Stimulated activated CD8-positive, alpha-beta memory T cell treated with anti-CD3 and anti-CD28 coated beads, Interleukin-12 subunit alpha, Interleukin-12 subunit beta, amount 100 ng/mL, for 1 hour (primary cell): ENCODE results near the gene MICAL3.
"Not testable (repeated sequence)": the region's sequence is repeated elsewhere in the genome, so short reads cannot be mapped to it uniquely, and the experiment has no call there.

ENCODE experiments used
- DNase-seq: peaks from one replicate; pipeline ENCODE4 v3.0.0-alpha.2; 2020; ENCODE audit warnings: low read depth

The MICAL3 gene

GRCh38 chr22:17763442-17763841, 260.9 kb downstream of the MICAL3 start:
- not testable (repeated sequence) for DNase-seq

GRCh38 chr22:17761138-17761488, 263.2 kb downstream of the MICAL3 start:
- DNase-seq, result no peak

DNA sequence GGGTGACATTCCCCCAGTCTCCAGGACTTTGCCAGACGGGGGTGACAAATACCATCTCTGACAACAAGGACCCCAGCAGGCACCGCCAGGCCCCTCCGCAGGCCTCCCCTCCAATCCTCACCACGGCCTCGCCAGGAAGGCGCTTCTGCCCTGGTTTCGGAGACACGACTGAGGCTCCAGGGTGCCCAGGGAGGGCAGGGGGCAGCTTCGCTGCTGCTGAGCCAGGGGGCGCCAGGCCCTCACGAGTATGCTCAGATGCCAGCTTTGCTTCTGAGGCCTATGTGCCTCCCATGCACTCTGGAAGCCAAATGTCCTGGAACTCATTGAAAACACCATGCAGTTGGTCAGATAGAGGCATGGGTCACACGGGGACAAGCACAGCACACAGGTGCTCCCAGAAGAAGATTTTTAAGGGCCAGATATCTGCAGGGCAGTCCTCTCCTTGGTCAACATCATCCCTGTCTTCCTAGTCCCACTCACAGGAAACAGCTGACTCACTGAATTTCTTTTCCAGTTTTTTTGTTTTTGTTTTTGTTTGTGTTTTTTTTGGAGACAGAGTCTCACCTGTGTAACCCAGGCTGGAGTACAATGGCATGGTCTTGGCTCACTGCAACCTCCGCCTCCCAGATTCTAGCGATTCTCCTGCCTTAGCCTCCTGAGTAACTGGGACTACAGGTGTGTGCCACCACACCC, 270.0 kb downstream of the MICAL3 start:
- DNase-seq, result no peak

DNA sequence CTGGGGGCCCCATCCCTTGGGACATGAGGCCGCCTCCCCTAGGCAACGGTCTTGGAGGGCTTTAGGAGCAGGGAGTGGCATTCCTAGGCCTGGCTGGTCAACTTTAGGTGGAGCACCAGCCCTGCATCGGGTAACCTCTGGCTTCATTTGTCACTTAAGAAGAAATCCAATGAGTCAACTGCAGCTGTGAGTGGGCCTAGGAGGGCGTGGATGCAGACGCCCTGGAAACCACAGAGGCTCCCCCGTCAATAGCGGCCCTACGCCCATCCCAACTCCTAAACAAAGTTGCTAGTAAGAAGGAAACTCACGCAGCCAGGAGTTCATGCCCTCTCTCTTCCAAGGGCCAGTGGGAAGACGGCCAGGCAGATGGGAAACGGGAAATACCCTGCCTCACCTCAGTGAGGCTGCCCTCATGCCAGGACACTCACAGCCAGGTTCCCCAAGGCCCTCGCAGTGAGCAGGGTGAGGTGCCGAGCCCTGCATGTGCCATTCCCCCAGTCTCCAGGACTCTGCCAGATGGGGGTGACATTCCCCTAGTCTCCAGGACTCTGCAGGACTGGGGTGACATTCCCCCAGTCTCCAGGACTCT, 270.9 kb downstream of the MICAL3 start:
- DNase-seq, result no peak

- DNase-seq, result no peak
These were observed 272.8 kb downstream of the MICAL3 start for GRCh38 chr22:17751596-17751995.

DNA sequence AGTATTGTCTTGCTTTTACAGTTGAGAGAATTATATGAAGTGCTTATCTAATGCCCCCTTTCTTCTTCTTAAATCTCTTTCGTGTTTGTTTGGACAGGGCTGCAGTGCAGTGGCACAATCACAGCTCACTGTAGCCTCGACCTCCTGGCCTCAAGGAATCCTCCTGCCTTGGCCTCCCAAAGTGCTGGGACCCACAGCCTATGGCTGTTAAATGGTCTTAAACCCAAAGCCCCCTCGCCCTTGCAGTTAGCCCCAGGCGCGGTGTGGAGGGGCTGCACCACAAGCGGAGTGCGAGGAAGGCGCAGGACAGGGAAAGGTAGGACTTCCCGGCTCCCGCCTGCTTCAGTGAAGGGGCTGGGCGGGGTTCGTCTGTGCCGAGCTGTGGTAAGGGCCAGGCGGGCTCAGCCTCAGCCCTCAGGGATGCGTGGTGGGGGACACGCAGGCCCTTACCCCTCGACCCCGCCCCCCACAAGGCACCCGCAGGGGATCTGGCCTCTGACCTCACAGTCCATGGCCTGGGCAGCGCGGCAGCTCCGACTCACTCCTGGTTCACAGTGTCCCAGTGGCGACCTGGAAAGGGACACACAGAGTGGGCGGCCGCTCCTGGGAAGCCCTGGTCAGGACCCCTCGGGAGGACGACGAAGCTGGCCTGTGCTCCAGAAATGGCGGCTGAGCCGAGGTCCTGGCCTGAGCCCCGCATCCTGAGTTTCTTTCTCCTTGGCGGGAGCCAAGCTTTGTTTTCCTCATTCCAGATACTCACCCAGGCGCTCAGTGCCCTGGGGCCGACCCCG, 274.6 kb downstream of the MICAL3 start:
- no peak for DNase-seq

DNA sequence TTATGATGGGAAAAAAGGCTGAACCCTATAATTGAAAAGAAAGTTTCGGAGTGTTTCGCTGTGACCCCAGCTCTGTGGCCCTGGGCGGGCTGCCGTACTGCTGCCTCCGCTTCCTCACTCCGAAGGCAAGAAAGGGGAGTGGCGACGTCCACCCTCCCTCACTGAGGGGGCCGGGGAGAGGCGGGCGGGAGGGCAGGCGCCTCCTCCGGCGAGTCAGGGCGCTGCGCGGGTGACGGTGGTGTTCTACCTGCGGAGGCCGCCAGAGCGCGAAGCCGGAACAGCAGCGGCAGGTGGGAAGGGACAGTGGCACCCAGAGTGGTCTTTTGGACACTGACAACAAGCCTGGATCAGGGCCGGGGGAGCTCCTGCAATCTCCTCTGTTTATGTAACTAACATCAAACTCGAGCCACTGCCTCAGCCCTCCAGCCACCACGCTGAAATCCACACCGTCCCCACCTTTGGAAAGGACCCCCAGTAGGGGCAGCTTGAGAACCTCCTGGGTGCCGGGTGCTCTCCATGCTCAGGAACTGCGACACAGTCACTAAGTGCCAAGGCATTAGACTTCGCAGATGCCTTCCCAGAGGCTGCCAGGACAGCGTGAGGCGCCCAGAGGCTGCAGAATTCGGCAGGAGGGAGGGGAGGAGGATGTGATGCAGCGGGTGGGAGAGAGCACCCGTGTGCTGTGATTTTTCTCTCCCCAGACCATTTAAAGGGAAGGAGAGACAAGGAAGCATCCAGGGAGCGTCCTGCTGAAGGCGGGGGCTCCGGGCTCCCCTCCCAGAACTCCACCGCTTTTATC, 275.6 kb downstream of the MICAL3 start:
- DNase-seq, result no peak

- no peak for DNase-seq
These were observed 277.4 kb downstream of the MICAL3 start for GRCh38 chr22:17746916-17747315.

DNA sequence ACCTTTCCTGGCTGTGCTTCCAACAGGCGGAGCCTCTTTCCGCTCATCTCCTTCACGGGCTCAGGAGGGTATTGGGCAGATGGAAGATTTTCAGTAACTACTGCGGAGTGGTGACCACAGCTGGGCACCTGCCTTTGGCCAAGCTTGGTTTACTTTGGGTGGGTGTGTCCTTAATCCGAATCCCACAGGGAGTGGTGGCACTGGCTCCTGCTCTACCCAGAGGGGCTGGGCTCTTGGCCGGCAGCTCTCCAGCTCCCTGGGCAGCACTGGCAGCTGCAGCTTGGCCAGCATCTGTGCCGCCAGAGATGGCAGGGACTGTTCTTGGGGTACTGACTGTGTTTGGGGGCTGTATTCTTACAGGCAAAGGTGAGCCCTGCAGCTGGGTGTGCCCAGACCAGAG, 279.9 kb downstream of the MICAL3 start:
- DNase-seq, result no peak

DNA sequence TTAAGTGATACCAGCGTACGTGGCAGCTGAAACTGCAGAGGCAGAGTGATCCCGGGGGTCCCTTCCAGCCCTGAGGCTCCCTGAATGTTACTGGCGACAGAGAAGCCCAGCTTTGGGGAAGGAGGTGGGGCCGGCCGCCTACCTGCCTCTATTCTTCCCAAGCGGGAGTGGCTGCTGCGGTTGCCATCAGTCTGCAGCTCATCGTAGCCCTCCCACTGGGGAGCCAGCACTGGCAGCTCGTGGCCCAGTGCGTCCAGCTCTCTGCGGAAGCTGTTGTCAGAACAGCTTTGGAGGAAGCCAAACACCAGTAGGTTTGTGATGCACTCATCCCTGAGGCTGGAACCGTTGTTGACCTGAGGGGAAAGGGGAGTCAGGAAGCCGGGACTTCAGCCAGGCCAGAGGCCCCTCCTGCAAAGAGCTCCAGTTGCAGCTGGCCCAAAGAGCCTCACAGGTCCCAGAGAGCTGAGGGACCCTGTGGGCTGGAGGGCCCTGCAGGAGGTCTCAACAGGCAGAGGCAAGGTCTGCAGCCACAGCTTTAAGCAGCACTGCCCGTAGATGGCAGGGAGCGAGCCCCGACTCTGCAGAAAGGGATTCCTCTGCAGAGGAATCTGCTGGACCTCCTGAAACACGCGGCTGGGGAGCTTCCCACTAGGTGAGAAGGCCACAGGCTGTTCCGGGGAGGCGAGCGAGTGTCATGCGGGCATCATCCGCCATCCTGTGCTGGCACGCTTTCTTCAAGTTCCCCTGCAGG, 280.5 kb downstream of the MICAL3 start:
- DNase-seq, result no peak

DNA sequence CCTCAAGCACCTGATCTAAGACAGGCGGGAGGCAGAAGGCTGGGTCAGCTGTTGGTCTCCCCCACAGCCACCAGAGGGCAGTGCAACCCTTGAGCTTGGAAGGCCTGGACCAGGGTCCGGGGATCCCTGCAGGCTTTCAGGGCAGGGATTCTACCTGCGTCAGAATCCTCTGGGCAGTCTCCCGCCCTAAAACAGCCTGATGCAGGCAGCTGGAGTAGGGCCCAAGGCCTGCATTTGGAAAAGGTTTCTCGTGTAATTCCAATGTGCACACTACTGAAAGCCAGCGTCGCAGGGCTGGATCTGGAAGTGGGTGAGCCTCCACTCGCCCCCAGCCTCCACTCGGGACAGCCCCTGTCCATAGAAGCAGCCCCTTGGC, 281.8 kb downstream of the MICAL3 start:
- peak; percentile 48 for DNase-seq

DNA sequence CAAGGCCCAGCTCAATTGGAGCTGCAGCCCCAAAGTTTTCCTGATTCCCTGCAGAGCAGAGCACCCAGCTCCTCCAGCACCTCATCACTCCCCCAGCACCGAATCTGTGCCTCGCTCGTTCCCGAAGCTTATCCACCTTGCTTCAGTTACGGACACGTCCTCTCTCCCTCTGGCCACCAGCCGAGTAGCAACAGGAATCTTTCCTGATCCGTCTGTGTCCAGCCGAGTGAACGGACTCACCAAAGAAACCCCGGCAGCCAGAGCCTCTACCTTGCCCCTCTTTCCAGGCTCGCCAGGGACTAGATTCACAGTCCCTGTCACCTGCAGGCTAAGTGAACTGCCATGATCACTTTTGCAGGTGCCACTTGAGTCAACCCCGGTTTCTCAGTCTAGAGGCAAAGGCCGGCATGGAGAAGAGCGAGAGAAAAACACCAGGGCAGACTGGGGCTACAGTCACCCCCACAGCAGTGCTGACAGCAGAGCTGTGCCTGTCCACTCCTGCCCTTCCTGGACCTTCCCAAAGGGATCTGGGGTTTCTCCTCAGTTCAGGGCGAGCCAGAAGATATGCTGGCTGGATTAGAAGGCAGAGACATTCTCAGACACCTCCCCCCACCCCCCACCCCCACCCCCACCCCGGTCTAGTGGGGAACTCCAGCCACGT, 282.4 kb downstream of the MICAL3 start:
- DNase-seq, result no peak

- no peak for DNase-seq
These were observed 285.0 kb downstream of the MICAL3 start for GRCh38 chr22:17739196-17739975.

DNA sequence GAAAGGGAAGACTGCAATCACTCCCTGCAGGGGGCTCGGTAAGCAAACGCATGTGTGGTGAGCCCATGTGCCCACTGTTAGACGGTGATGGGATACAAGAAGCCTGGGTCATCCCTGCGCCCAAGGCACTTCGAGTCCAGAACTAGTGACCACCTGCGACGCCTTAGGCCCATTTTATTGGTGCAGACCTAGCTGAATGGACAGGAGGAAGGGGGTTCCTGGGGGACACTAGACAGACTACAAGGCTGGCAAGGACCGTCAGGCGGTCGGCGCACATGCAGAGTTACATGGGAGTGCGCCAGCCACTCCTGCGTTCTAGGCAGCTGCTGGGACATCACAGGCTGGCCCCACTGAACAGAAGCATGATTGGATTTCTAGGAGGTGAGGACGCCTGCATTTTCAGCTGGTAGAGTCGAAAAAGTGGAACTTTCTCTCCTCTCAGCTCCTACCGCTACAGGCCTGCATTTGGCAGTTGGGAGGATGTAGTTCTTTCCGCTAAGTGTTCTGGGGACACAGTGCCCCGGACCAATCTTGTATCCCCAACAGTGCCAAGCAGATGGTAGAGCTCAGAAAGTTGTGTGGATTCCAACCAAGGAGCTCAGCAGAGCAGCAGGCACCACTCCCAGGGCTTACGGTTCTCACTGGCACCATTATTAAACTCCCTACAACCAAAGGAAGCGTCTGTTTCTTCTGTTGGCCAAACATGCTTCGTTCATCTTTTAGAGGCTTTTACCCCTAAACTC, 285.8 kb downstream of the MICAL3 start:
- DNase-seq, result no peak
